ENCODE data around the gene PDIA4.
A peak's percentile ranks its signal among the peaks of the same experiment; 100 is the strongest.
"Not testable (repeated sequence)": the region's sequence is repeated elsewhere in the genome, so short reads cannot be mapped to it uniquely, and the experiment has no call there.

The PDIA4 gene, protein sequence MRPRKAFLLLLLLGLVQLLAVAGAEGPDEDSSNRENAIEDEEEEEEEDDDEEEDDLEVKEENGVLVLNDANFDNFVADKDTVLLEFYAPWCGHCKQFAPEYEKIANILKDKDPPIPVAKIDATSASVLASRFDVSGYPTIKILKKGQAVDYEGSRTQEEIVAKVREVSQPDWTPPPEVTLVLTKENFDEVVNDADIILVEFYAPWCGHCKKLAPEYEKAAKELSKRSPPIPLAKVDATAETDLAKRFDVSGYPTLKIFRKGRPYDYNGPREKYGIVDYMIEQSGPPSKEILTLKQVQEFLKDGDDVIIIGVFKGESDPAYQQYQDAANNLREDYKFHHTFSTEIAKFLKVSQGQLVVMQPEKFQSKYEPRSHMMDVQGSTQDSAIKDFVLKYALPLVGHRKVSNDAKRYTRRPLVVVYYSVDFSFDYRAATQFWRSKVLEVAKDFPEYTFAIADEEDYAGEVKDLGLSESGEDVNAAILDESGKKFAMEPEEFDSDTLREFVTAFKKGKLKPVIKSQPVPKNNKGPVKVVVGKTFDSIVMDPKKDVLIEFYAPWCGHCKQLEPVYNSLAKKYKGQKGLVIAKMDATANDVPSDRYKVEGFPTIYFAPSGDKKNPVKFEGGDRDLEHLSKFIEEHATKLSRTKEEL

DNA sequence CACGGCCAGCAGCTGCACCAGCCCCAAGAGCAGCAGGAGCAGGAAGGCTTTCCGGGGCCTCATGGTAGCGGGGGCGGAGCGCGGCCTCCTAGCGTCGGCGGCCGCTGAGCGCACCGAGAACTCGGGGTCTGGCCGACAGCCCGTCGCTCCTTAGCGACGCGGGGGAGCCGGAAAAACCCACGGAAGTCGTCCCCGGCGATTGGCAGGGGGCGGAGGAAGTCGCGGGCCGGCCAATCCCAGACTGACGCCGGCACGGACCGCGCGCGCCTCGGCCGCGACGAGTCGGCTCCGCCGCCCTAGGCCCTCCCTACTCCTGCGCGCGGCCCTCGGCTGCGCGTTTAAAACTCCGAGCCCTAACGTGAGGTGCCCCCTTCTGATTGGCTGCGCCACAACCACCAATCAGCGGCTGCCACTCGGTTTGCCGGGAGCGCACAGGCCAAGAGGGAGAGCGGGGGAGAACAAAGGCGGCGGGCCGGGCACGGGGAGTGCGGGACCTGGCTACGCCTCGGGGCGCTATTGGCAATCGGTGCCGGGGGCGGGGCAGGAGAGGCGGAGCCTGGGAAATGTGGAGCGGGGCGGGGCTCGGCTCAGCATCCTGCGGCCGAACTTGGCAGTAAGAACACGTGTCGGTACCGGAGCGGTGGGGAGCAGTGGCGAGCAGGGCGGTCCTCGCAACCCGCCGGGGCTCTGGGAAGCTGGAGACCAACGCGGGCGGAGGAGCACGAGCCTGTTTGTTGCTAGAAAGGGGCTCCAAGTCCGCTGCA lies at the start of gene PDIA4:
PDIA4 (minus strand) TSS at position 160 of the 764 bp plus-strand sequence; CDS start at position 63, 97 bp downstream.
- DNase-seq: peak; percentile 99

DNA sequence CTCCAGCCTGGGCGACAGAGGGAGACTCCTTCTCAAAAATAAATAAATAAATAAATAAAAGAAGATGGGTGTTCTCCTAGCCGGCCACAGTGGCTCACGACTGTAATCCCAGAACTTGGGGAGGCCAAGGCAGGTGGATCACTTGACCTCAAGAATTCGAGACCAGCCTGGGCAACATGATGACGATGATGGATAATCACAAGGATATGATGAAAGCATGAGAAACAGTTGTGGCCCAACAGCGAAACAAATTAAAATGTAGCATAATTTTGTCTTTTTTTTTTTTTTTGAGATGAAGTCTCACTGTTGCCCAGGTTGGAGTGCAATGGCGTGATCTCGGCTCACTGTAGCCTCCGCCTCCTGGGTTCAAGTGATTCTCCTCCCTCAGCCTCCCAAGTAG lies 49.3 kb upstream of the PDIA4 start:
- DNase-seq: no peak

DNA sequence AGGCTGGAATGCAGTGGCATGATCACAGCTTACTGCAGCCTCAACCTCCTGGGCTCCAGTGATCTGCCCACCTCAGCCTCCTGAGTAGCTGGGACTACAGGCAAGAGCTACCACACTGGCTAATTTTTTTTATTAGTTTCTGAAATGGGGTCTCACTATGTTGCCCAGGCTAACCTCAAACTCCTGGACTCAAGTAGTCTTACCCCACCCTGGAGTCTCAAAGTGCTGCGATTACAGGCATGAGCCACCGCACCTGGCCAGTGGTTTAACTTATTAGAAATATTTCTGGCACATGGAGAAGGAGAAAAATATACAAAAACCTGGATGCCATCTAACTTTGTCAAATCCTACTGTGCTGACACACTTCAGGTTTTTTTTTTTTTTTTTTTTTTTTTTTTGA lies 47.0 kb upstream of the PDIA4 start:
- DNase-seq: no peak

DNA sequence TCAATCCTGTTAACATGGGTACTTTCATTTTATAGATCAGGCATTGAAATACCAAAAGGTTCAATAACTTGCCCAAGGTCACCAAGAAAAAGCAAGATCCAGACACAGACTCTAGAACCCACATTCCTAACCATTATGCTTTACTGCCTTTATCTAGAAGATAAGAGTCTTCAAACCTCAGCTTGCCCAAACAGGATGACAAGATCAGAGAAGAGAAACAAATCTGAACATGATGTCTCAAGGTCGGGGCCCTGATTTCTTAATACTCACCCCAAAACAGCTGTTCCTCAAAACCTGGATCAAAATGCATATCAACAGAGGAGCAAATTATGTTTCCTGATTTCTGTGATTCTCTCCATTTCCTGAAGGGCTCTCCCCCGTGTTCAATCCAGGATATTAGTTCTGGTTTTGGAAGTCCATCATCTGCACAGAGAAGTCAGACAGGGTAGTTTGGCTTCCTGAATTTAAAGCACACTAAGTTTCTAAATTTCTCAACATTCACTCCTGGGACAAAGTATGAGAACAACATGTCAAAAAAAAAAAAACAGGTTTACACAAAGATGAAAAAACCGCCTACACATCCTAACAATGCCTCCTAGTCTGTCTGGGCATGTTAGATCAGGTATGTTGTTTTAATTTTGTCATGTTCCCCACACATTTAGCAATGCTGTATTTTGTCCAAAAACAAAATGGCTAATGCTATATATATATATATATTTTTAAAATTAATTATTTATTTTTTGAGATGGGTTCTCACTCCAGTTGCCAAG lies 46.0 kb upstream of the PDIA4 start:
- no peak for DNase-seq

DNA sequence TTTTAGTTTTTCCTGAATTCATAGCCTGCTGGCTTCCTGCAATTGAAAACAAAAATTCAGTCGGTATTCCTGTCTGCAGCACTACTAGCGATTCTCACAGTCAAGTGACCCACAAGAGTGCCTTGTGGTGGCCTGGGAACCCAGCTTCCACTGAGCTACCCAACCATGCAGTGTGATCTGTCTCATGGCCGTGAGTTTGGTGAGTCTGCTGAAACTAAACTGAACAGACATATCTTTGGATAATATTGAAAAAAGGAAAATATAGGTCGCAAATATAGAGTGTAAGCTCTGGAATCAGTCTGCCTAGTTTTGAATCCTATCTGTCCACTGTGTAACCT lies 44.1 kb upstream of the PDIA4 start:
- DNase-seq: no peak

DNA sequence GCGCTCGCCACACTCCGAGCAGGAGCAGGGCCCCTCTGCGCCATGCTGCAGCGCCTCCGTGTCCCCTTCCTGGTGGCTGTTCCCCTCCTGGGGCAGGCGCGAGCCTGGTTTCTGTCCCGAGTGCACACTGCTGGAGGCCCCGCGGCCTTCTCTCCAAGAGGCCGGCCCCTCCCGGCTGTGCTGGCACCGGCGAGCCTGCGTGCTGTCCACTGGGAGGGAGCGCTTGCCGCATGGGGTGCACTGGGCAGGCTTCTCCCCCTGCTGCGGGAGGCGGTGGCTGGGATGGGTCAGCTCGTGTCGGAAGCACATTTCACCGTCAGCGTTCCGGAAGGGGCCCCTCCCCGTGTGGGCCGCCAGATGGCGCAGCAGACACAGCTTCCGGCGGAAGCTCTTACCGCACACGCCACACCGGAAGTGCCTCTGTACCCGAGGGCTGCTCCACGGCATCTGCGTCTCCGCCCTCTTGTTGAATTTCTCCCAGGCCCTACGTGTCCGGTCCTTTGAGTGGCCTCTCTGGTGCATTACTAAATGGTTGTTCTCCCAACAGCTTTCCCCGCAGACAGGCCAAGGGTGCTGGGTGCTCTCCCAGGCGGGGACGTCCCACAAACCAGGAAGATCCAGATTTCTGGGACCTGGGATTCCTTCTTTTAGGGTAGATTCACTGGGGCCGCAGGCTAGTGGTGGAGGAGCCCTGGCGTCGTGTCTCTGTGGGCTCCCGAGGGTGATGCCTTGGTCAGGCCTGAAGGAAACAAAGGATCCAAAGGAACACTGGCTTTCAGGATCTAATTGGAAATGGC lies 43.5 kb upstream of the PDIA4 start:
- no peak for DNase-seq

DNA sequence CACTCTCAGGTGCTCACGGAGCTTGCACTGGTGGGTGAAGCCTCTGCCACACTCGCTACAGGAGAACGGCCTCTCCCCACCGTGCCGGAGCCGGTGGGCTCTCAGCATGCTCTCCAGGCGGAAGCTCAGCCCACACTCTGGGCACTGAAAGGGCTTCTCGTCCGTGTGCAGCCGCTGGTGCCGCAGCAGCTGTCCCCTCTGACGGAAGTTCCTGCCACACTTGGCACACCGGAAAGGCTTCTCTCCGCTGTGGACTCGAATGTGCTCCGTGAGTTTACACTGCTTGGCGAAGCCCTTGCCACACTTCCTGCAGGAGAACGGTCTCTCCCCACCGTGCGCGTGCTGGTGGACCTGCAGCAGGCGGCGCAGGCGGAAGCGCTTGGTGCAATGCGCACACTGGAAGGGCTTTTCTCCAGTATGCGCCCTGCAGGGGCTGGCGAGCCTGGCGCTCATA lies 42.9 kb upstream of the PDIA4 start:
- DNase-seq: no peak

DNA sequence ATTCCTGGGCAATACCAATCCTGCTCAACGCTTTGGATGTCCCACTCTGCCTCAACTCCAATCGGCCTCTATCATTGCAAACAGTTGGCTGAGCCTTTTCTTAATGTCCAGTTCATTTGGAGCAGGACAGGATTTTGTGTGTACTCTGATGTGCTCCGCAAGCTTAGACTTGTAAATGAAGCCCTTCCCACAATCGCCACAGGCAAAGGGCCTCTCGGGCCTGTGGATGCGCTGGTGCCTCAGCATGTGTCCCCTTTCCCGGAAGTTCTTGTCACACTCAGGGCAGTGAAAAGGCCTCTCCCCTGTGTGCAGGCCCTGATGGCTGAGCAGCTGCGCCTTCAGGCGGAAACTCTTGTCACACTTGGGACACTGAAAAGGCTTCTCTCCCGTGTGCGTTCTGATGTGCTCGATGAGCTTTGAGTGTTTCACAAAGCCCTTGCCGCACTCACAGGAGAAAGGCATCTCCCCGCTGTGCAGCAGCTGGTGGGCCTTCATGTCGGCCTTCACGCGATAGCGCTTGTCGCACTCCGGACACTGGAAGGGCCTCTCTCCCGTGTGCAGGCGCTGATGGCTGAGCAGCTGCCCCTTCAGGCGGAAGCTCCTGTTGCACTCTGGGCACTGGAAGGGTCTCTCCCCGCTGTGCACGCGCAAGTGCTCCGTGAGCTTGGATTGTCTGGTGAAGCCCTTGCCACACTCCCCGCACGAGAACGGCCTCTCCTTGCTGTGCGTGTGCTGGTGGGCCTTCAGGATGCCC lies 42.2 kb upstream of the PDIA4 start:
- DNase-seq: peak; percentile 90

DNA sequence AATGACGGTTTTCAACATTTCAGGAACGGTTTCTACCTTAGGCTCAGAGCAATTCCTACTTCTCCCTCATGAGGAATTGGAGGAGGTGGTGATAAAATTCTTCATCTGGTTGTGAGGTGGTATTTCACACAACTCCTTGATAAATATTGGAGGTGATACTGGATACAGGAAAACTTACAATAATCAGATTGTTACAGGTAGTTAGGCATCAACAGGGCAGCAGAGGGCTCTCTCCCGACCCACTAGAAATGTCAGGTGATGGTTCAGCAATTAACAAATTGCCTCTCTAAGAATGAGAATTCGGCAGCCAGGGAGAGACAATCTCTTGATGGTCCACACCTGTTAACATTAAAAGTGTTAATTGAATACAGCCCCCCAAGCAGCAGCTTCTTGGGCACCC lies 39.6 kb upstream of the PDIA4 start:
- no peak for DNase-seq

DNA sequence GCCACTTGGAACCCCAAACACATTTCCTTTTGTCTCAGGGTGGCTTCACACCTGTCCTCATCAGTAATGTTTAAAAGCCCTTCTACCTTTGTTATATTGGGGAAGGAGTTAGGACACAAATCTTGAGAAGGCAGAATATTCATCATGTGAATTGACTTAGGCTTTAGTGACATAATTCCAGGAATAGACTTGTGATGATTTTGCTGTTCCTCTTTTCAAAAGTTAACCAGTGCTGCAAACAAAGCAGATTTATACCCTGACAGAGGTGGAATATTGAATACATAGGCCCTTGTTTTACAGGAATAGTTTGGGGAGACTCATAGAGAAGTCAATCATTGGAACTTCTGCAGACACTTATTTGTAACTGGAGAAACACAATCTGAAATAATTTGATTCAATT lies 35.2 kb upstream of the PDIA4 start:
- DNase-seq: no peak

DNA sequence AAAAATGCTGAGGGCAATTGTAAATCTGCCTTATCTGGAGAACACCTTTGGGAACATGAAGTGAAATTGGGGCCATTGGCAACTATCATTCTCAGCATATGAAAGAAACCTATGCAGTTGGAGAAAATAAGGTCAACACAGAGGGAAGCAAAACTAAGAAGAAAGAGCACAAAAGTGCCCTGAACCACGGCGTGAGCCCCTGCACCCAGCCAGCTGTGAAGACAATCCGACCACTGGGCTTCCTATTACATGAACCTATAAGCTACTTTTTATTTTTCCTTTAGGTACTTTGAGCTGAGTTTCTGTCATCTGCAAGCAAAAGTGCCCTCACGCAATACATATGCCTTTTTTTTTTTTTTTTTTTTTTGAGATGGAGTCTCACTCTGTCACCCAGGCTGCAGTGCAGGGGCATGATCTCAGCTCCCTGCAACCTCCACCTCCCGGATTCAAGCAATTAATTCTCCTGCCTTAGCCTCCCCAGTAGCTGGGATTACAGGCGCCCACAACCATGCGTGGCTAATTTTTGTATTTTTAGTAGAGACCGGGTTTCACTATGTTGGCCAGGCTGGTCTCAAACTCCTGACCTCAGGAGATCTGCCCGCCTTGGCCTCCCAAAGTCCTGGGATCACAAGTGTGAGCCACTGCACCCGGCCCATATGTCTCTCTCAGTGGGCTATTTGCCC lies 34.1 kb upstream of the PDIA4 start:
- DNase-seq: not testable (repeated sequence)

DNA sequence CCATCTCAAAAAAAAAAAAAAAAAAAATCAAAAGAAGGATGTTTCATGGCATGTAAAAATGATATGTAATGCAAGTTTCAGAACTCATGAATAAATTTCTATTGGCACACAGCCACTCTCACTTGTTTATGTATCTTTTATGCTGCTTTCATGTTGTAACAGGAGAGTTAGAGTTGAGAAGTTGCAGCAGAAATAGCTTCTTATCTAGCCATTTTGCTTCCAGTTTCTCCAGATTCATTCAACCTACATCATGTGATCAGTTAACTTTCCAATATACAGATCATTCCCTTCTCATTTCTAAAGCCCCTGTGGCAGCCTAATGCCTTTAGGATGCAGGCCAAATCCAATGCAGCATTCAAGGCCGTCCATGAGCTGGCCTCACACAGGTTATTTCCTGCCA lies 31.9 kb upstream of the PDIA4 start:
- DNase-seq: no peak

DNA sequence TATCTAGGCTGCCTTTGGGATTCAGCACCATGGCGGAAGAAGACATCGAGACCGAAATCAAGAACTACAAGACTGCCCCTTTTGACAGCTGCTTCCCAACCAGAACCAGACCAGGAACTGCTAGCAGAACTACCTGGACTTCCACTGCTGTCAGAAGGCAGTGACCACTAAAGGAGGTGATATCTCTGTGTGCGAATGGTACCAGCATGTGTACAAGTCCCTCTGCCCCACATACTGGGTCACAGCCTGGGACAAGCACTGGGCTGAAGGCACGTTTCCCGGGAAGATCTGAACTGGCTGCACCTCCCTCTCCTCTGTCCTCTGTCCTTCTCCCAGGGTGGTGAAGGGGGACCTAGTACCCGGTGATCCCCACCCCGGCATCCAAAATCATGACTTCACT lies 25.6 kb upstream of the PDIA4 start:
- no peak for DNase-seq

DNA sequence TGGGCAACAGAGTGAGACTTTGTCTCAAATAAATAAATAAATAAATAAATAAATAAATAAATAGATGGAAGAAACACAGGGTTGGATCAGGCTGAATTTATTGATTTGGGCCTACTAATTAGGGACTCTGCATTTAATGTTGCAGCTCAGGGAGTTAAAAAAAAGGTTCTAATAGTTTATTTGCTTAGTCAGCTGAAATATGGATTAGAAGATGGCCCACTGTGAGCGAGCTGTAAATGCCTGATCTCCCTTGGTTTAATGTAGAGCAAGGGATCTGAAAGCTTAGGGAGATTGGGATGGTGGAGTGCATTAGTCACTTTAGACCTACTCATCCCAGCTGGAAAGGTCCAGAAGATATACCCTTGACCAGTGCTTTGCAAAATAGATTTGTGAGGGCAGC lies 25.1 kb upstream of the PDIA4 start:
- DNase-seq: no peak

DNA sequence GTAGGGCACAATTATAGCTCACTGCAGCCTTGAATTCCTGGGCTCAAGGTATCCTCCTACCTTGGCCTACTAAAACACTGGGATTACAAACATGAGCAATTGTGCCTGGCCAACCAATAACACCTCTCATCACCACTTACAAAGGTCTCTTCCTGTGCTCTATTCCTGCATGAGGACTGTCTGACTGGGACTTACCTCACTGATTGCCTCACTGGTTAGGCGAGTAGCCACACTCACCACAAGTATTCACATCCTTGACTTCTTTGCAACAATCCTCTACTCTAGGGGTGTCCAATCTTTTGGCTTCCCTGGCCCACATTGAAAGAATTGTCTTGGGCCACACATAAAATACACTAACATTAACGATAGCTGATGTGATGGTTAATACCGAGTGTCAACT lies 22.6 kb upstream of the PDIA4 start:
- no peak for DNase-seq

DNA sequence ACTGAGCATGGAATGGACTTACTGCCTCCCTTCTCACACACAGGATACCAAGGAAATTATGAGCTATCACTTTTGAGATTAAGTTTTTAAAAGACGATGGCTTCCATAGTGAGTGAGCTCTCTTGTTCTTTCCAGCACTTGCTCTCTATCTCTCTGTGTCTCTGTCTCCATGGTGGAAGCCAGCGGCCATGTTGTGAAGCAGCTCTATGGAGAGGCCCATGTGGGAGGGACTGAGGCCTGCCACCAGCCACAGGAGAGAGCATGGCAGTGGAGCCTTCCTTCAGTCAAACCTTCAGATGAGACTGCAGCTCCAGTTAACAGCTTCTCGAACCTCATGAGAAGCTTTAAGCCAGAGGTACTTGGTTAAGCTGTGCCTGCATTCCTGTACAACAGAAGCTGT lies 20.5 kb upstream of the PDIA4 start:
- no peak for DNase-seq

DNA sequence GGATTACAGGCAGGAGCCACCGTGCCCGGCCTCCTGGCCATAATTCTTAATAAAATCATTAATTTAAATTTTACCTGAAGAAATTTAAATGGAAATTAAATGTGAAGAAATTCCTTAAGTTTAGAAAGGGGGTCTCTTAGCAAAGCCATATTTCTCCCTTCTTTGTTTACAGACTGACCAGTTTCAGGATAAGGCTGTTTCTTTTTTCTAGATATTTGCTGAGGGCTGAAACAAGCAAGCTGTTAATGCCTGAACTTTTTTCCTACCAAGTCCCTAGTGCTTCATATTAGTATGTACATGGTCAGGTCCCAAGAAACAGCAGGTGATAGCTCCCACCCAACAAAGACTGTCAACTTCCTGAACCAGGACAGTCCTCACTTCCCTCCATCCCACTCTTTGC lies 18.1 kb upstream of the PDIA4 start:
- DNase-seq: no peak

DNA sequence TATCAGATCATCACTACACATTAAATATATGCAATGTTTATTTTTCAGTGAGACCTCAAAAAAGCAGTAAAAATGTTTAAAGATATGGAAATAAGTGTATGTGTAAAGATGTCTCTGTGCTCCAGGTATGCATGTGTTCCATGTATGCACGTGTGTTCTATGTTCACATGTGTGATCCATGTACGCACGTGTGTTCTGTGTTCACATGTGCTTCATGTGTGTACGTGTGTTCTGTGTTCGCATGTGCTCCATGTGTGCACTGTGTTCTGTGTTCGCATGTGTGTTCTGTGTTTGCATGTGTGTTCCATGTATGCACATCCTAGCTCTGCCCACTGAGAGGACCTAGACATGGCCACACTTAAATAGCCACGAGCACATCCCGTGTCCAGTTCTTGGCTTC lies 15.6 kb upstream of the PDIA4 start:
- no peak for DNase-seq

DNA sequence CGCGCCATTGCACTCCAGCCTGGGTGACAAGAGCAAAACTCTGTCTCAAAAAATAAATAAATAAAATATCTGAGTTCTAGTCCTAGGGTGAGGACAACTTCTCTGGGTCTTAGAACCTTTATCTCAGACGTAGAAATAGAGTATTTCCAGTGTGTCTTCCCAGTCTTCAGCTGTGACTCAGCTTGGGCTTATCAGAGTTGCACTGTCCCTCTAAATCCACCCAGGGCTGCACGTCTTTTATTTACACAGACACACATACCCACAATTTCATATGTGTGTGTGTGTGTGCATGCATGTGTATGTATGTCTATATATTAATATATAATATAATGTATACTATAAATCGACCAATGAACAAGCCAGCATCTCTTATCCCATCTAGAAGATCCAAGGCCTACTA lies 13.0 kb upstream of the PDIA4 start:
- no peak for DNase-seq

DNA sequence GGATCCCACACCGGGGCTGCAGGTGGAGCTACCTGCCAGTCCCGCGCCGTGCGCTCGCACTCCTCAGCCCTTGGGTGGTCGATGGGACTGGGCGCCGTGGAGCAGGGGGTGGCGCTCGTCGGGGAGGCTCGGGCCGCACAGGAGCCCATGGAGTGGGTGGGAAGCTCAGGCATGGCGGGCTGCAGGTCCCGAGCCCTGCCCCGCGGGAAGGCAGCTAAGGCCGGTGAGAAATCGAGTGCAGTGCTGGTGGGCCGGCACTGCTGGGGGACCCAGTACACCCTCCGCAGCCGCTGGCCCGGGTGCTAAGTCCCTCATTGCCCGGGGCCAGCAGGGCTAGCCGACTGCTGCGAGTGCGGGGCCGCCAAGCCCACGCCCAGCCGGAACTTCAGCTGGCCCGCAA lies 10.3 kb upstream of the PDIA4 start:
- DNase-seq: not testable (repeated sequence)

DNA sequence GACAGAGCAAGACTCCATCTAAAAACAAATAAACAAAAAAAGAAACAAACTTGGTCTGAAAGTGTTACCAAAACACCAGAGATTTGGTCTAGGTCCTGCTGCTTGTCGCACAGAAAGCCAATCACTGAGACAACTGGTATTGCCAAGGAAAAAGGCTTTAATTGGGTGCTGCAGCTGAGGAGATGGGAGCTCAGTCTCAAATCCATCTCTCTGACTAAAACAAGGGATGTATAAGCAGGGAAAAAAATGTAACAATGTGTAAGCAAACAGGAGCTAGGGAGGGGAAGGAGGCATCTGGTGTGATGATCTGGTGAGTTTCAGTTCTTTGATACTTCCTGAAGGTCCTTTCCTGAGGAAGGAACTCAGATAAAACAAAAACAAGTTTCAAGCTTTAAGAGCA lies 8.4 kb upstream of the PDIA4 start:
- no peak for DNase-seq
